WTC11 (cell line): Measurements from ENCODE around the gene HMGXB3. TPM values are rescaled to one million over a fixed set of nuclear protein-coding genes. Genes with fewer than 3 reads are reported as not detected.

Source experiments
- GRHL2 ChIP-seq: fragments of 250-450 bp; sonication (Bioruptor Pico); IDR thresholded peaks from 2 replicates; pipeline ENCODE4 v1.8.0; 2022; ENCODE audit warnings: mild to moderate bottlenecking, moderate library complexity; ENCODE audit not compliant: insufficient replicate concordance, severe bottlenecking
- ZBTB21 ChIP-seq: sonication (generic); formaldehyde crosslinking; IDR thresholded peaks from 2 replicates; pipeline ENCODE4 v1.8.1; 2023; ENCODE audit warnings: mild to moderate bottlenecking, missing genetic modification reagents, borderline replicate concordance
- ZNF232 ChIP-seq: sonication (generic); formaldehyde crosslinking; IDR thresholded peaks from 2 replicates; pipeline ENCODE4 v1.8.0; 2022; ENCODE audit warnings: mild to moderate bottlenecking, missing genetic modification reagents
- total RNA-seq: library from RNA; stranded (reverse); gene quantifications from 3 replicates; pipeline ENCODE4 v1.2.3, GENCODE V29; 2021
- TF ChIP-seq, protein P1 (sequence below): sonication (generic); formaldehyde crosslinking; IDR thresholded peaks from 2 replicates; pipeline ENCODE4 v1.8.1; 2023; ENCODE audit warnings: mild to moderate bottlenecking, moderate library complexity, missing genetic modification reagents
- TF ChIP-seq, protein P2 (sequence below): sonication (generic); formaldehyde crosslinking; conservative IDR thresholded peaks from 2 replicates; pipeline ENCODE4 v1.8.1; 2023; ENCODE audit warnings: mild to moderate bottlenecking, low read depth, missing genetic modification reagents, moderate library complexity
- TF ChIP-seq, protein P3 (sequence below): sonication (generic); formaldehyde crosslinking; IDR thresholded peaks from 2 replicates; pipeline ENCODE4 v1.8.0; 2023; ENCODE audit warnings: mild to moderate bottlenecking, missing genetic modification reagents
- TF ChIP-seq, protein P4 (sequence below): fragments of 250-450 bp; sonication (Bioruptor Pico); IDR thresholded peaks from 2 replicates; pipeline ENCODE4 v1.9.0; 2021; ENCODE audit warnings: moderate library complexity, mild to moderate bottlenecking, inconsistent platforms, borderline replicate concordance
- TF ChIP-seq, protein P5 (sequence below): sonication (generic); formaldehyde crosslinking; IDR thresholded peaks from 2 replicates; pipeline ENCODE4 v1.8.1; 2023; ENCODE audit warnings: mild to moderate bottlenecking, missing genetic modification reagents, moderate library complexity
- TF ChIP-seq, protein P6 (sequence below): sonication (generic); formaldehyde crosslinking; IDR thresholded peaks from 2 replicates; pipeline ENCODE4 v1.8.1; 2023; ENCODE audit warnings: mild to moderate bottlenecking, missing genetic modification reagents, moderate library complexity
- TF ChIP-seq, protein P7 (sequence below): sonication (generic); formaldehyde crosslinking; IDR thresholded peaks from 2 replicates; pipeline ENCODE4 v1.8.0; 2023; ENCODE audit warnings: missing genetic modification reagents, mild to moderate bottlenecking, borderline replicate concordance

The HMGXB3 gene
- total RNA-seq, 1 experiment from 2014 or later: 31.6 TPM

DNA sequence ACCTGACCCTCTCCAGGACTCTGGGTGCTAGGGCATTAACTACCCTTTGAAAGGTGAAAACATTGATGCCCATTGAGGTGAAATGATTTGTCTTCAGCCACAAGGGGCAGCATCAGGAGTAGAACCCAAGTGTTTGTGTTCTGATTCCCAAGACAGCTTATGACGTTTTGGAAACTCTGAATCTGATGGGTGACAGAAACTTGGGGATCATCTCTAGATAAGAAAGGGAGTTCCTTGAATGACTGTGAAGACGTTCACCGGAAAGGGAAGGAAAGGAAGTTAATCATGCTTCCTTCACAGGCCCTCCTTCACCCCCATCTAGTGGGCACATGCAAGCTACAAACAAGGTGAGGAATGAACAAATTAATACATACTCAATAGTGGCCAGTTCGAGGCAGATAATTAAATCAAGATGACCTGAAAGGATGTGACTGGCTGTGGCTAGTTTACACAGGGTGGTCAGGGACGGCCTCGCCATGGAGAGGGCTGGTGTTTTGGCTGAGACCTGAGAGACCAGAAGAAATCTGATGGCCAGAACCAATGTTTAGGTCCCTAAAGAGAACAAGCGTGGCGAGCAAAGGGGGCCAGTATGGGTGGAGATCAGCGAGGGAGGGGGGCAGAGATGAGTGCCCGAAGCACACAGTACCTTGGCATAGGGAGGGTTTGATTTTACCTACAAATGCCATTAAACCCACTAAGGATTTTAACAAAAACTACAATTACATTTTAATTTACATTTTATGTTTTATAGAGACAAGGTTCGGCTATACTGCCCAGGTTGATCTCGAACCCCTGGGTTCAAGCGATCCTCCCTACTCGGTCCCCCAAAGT is 40.9 kb upstream of the HMGXB3 start (continued):
- TF ChIP-seq, protein P1, sequence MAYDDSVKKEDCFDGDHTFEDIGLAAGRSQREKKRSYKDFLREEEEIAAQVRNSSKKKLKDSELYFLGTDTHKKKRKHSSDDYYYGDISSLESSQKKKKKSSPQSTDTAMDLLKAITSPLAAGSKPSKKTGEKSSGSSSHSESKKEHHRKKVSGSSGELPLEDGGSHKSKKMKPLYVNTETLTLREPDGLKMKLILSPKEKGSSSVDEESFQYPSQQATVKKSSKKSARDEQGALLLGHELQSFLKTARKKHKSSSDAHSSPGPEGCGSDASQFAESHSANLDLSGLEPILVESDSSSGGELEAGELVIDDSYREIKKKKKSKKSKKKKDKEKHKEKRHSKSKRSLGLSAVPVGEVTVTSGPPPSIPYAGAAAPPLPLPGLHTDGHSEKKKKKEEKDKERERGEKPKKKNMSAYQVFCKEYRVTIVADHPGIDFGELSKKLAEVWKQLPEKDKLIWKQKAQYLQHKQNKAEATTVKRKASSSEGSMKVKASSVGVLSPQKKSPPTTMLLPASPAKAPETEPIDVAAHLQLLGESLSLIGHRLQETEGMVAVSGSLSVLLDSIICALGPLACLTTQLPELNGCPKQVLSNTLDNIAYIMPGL: no peak
- TF ChIP-seq, protein P2, sequence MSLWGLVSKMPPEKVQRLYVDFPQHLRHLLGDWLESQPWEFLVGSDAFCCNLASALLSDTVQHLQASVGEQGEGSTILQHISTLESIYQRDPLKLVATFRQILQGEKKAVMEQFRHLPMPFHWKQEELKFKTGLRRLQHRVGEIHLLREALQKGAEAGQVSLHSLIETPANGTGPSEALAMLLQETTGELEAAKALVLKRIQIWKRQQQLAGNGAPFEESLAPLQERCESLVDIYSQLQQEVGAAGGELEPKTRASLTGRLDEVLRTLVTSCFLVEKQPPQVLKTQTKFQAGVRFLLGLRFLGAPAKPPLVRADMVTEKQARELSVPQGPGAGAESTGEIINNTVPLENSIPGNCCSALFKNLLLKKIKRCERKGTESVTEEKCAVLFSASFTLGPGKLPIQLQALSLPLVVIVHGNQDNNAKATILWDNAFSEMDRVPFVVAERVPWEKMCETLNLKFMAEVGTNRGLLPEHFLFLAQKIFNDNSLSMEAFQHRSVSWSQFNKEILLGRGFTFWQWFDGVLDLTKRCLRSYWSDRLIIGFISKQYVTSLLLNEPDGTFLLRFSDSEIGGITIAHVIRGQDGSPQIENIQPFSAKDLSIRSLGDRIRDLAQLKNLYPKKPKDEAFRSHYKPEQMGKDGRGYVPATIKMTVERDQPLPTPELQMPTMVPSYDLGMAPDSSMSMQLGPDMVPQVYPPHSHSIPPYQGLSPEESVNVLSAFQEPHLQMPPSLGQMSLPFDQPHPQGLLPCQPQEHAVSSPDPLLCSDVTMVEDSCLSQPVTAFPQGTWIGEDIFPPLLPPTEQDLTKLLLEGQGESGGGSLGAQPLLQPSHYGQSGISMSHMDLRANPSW: no peak
- no peak for TF ChIP-seq GRHL2 (CRISPR knock-in tag)
- no peak for TF ChIP-seq ZNF232 (CRISPR knock-in tag)
- TF ChIP-seq, protein P3, sequence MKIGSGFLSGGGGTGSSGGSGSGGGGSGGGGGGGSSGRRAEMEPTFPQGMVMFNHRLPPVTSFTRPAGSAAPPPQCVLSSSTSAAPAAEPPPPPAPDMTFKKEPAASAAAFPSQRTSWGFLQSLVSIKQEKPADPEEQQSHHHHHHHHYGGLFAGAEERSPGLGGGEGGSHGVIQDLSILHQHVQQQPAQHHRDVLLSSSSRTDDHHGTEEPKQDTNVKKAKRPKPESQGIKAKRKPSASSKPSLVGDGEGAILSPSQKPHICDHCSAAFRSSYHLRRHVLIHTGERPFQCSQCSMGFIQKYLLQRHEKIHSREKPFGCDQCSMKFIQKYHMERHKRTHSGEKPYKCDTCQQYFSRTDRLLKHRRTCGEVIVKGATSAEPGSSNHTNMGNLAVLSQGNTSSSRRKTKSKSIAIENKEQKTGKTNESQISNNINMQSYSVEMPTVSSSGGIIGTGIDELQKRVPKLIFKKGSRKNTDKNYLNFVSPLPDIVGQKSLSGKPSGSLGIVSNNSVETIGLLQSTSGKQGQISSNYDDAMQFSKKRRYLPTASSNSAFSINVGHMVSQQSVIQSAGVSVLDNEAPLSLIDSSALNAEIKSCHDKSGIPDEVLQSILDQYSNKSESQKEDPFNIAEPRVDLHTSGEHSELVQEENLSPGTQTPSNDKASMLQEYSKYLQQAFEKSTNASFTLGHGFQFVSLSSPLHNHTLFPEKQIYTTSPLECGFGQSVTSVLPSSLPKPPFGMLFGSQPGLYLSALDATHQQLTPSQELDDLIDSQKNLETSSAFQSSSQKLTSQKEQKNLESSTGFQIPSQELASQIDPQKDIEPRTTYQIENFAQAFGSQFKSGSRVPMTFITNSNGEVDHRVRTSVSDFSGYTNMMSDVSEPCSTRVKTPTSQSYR (CRISPR knock-in tag): no peak
- TF ChIP-seq, protein P4, sequence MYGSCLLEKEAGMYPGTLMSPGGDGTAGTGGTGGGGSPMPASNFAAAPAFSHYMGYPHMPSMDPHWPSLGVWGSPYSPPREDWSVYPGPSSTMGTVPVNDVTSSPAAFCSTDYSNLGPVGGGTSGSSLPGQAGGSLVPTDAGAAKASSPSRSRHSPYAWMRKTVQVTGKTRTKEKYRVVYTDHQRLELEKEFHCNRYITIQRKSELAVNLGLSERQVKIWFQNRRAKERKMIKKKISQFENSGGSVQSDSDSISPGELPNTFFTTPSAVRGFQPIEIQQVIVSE (CRISPR knock-in tag): no peak
- TF ChIP-seq, protein P5, sequence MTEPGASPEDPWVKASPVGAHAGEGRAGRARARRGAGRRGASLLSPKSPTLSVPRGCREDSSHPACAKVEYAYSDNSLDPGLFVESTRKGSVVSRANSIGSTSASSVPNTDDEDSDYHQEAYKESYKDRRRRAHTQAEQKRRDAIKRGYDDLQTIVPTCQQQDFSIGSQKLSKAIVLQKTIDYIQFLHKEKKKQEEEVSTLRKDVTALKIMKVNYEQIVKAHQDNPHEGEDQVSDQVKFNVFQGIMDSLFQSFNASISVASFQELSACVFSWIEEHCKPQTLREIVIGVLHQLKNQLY: no peak
- TF ChIP-seq, protein P6, sequence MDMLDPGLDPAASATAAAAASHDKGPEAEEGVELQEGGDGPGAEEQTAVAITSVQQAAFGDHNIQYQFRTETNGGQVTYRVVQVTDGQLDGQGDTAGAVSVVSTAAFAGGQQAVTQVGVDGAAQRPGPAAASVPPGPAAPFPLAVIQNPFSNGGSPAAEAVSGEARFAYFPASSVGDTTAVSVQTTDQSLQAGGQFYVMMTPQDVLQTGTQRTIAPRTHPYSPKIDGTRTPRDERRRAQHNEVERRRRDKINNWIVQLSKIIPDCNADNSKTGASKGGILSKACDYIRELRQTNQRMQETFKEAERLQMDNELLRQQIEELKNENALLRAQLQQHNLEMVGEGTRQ (CRISPR knock-in tag): no peak
- no peak for TF ChIP-seq ZBTB21 (CRISPR knock-in tag)
- TF ChIP-seq, protein P7, sequence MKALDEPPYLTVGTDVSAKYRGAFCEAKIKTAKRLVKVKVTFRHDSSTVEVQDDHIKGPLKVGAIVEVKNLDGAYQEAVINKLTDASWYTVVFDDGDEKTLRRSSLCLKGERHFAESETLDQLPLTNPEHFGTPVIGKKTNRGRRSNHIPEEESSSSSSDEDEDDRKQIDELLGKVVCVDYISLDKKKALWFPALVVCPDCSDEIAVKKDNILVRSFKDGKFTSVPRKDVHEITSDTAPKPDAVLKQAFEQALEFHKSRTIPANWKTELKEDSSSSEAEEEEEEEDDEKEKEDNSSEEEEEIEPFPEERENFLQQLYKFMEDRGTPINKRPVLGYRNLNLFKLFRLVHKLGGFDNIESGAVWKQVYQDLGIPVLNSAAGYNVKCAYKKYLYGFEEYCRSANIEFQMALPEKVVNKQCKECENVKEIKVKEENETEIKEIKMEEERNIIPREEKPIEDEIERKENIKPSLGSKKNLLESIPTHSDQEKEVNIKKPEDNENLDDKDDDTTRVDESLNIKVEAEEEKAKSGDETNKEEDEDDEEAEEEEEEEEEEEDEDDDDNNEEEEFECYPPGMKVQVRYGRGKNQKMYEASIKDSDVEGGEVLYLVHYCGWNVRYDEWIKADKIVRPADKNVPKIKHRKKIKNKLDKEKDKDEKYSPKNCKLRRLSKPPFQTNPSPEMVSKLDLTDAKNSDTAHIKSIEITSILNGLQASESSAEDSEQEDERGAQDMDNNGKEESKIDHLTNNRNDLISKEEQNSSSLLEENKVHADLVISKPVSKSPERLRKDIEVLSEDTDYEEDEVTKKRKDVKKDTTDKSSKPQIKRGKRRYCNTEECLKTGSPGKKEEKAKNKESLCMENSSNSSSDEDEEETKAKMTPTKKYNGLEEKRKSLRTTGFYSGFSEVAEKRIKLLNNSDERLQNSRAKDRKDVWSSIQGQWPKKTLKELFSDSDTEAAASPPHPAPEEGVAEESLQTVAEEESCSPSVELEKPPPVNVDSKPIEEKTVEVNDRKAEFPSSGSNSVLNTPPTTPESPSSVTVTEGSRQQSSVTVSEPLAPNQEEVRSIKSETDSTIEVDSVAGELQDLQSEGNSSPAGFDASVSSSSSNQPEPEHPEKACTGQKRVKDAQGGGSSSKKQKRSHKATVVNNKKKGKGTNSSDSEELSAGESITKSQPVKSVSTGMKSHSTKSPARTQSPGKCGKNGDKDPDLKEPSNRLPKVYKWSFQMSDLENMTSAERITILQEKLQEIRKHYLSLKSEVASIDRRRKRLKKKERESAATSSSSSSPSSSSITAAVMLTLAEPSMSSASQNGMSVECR: no peak
